HS-27A (cell line): ENCODE data around the gene FAM177A1.
A peak's percentile ranks its signal among the peaks of the same experiment; 100 is the strongest.
"Not testable (repeated sequence)": the region's sequence is repeated elsewhere in the genome, so short reads cannot be mapped to it uniquely, and the experiment has no call there.

Source experiments
- DNase-seq: peaks from one replicate; pipeline ENCODE4 v3.0.0-alpha.2; 2012; ENCODE audit warnings: low read depth, missing footprints

FAM177A1 gene, protein sequence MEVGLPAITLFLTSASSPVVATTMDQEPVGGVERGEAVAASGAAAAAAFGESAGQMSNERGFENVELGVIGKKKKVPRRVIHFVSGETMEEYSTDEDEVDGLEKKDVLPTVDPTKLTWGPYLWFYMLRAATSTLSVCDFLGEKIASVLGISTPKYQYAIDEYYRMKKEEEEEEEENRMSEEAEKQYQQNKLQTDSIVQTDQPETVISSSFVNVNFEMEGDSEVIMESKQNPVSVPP

GRCh38 chr14:35046048-35046750, at the start of gene FAM177A1:
FAM177A1 (plus strand) TSS chr14:35046272; CDS start chr14:35046464, 192 bp downstream.
- peak; percentile 87 for DNase-seq

DNA sequence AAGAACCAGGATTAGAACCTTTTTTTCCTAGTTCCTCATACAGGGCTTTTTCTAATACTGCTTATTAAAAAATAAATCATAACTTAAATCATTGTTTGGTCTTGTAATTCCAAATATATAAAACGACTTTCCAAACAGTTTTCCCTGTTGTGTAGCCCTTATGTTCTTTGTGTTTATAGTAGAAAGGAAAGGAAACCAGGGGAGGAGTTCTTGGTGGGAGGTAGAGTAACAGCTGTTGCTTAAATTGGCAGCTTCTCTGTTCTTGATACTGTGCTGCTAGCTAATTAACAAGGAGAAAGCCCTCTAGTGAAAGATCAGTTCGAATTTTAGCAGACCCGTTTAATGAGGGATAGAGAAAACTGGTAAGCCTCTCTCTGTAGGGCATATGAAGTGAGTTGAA, 48.3 kb upstream of the FAM177A1 start:
- no peak for DNase-seq

DNA sequence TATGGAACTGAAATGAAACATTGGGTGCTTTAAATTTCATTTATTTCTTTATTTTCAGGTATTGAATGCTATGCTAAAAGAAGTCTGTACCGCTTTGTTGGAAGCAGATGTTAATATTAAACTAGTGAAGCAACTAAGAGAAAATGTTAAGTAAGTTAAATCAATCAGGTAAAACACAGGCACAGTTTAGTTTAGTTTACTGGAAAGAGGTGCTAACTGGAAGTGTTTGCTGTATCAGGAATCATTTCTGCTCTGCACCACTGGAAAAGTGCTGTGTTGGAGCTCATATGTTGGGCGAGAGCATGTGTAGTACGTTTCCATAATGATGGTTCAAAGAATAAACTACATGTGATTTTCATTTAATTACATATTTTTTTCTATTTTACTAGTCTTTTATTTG, 46.6 kb upstream of the FAM177A1 start:
- no peak for DNase-seq

DNA sequence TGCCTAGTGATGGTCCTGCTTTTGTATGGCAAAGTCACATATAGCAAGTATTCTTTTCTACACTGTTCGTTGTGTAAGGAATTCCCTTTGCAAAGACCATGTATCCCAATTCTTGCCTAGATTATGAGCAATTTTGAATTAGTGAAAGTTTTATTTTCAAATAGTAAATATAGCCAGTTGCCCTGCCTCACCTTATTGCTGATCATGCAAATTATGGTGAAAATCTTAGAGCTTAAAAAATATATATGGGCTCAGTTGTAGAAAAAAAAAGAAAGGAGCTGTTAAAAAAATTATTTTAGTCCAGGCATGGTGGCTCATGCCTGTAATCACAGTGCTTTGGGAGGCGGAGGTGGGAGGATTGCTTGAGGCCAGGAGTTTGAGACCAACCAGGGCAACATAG, 44.5 kb upstream of the FAM177A1 start:
- no peak for DNase-seq

DNA sequence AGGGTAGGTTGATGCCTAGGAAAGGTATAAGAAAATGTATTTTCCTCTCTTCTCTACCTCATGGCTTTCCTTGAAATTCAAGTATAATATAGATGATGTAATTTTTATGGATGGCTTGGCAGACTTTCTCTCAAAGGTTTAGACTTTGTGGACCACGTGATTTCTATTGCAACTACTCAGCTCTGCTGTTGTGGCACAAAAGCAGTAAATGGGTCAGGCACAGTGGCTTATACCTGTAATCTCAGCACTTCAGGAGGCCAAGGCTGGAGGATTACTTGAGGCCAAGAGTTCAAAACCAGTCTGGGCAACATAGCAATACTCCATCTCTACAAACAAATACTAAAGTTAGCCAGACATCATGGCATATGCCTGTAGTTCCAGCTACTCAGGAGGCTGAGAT, 41.2 kb upstream of the FAM177A1 start:
- no peak for DNase-seq

DNA sequence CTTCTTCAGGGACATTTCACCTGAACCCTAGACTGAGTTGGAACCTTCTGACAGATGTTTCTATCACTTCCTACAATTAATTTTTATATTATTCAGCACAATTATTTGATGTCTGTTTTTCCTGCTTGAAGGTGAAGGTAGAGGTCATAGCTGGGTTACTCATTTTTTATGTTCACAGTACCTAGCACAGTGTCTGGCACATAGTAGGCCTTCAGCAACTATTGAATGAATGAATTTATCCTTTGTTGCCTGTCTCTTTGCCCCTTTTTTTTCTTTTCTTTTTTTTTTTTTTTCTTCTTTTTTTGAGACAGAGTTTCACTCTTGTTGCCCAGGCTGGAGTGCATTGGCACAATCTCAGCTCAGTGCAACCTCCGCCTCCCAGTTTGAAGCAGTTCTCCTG, 29.5 kb upstream of the FAM177A1 start:
- no peak for DNase-seq

- no peak for DNase-seq
These were observed 25.4 kb upstream of the FAM177A1 start for GRCh38 chr14:35020713-35021112.

- no peak for DNase-seq
These were observed 17.6 kb upstream of the FAM177A1 start for GRCh38 chr14:35028435-35028834.

- no peak for DNase-seq
These were observed 13.5 kb upstream of the FAM177A1 start for GRCh38 chr14:35032562-35032961.

- no peak for DNase-seq
These were observed 11.6 kb upstream of the FAM177A1 start for GRCh38 chr14:35034440-35034833.

GRCh38 chr14:35034944-35035554, 11.0 kb upstream of the FAM177A1 start:
- not testable (repeated sequence) for DNase-seq

DNA sequence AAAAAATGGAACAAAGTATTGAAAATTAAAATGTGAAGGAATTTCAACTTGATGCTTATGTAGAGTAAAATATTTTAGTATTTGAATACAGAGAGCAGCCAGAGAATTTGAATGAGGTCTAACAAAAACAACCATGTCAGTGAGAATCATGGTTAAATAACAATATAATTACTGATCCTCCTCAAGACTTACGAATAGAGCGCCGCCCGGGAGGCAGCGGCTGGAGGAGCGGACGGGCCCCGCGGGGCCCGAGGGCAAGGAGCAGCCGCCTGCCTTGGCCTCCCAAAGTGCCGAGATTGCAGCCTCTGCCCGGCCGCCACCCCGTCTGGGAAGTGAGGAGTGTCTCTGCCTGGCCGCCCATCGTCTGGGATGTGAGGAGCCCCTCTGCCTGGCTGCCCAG, 7.8 kb upstream of the FAM177A1 start:
- not testable (repeated sequence) for DNase-seq

DNA sequence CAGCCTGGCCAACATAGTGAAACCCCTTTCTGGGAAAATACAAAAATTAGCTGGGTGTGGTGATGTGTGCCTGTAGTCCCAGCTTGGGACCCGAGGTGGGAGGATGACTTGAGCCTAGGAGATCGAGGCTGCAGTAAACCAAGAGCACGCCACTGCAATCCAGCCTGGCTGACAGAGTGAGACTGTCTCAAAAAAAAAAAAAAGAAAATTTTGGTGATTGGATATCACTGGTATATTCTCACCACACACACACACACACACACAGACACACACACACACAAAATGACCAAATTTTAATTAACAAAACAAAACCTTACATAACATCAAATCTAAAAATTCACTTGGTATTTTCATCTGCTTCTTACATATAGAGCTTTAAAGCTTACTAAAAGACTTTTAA, 3.4 kb upstream of the FAM177A1 start:
- no peak for DNase-seq

- DNase-seq: no peak
These were observed 3.0 kb upstream of the FAM177A1 start for GRCh38 chr14:35043046-35043445.

DNA sequence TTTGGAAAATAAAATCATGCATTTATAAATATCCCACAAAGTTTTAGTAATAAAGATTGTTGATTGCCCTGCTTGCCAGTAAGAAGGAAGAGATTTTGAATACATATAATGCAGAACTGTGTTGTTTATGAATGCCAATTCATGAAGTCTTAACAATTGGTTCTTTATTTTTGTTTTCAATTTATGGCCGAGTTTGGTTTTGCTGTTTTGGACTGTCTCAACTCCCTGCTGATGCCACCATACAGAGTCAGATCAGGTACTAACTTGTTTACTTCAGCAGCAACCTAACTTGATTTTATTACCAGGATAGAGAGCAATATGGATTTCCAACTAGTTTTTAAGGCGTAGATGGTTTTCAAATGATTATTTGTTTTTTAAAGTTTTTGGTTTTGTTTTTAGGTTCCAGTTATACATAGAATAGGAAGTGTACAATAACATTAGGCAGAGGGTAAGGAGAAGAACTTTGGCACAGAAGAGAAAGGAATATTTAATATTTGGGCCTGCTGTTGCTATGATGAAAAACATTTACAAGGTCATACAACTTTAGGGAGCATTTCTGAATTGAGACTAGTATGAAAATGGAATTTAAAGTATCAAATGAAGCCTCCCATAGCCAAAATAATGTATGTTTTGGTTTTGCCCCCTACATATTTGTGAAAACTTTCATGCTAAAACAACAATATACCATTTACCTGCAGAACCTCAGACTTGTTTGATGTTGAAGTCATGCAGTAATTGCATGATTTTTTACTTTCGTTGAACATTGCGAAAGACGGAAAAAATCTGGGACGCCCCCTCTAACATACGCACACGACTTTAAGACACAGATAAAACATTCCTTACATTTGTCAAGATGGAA, 904 bp upstream of the FAM177A1 start:
- DNase-seq: no peak

DNA sequence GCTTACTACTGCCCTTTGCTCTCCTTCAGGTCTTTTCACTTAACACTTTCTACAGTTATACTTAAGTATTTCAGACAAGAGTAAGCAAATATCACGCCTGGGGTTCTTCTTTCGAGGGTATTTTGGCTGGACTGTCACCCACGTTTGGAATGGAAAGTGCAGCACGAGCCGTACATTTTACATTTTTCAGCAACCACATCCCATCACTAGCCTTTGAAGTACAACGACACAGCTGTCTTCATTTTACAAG, 349 bp upstream of the FAM177A1 start:
- DNase-seq: no peak

GRCh38 chr14:35046751-35047536, 872 bp downstream of the FAM177A1 start:
- DNase-seq: peak; percentile 38

- no peak for DNase-seq
These were observed 2.0 kb downstream of the FAM177A1 start for GRCh38 chr14:35047976-35048513.

GRCh38 chr14:35050652-35051051, 4.6 kb downstream of the FAM177A1 start:
- no peak for DNase-seq

DNA sequence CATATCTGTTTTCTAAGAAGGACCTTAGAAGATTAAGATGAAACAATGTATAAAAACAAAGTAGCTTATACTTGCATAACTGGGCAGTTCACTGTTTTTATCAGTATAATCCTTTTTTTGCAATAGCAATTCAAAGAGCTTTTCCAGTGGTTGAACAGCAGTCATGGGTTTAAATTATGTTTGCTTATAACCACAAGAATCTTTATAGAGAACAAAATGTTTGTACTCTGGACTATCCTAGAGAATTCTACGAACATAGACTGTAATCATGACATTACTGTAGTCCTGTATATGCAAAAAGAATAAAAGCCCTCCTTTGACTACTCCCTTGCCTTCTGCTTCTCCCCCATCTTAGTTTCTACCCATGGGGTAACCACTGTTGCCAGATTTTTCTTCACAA, 5.7 kb downstream of the FAM177A1 start:
- no peak for DNase-seq

- DNase-seq: no peak
These were observed 6.6 kb downstream of the FAM177A1 start for GRCh38 chr14:35052637-35053036.
